ENCODE results near the gene CCDC88C. TPM values are rescaled to one million over a fixed set of nuclear protein-coding genes. Genes with fewer than 3 reads are reported as not detected.

The CCDC88C gene
- polyA plus RNA-seq, 2 of the 4 experiments (the other 2 are of a cell fraction): 2.9 to 3.7 TPM

DNA sequence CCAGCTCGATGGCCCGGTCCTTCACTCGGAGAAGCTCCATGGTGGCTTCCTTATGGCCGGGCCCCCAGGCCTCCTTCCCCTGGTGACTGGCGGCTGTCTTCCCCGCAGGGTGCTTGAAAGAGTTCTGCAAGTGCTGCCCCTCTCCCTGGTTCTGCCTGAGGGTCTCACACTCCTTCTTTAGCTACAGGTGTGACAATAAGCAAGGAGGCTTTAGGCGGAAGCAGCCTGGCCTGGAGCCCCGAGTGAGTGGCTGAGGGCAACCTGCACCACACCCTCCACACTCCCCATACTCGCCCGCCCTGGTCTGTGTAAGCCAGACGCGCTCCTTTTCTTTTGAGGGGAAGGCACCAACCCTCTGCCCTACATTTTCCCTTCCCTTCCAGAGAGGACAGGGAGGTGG, 110.6 kb downstream of the CCDC88C start:
- WGBS (ENCODE audit: missing lambda C conversion rate): 94% methylated on average over 12 of the region's 12 CpGs
- H3K4me3 ChIP-seq: no peak overlapping the region
- no peak overlapping the region for H3K4me2 ChIP-seq
- no peaks in the 10 kb centered on the region for H3K9me3 ChIP-seq
- TF ChIP-seq ZFP36 (IDR thresholded peaks at IDR 0.05; ENCODE audit: borderline replicate concordance, partially characterized antibody): no peak
- TF ChIP-seq MYC (IDR thresholded peaks at IDR 0.05; ENCODE audit: borderline replicate concordance, low read length): no peak
- TF ChIP-seq HMGXB4 (CRISPR knock-in tag; IDR thresholded peaks at IDR 0.05; ENCODE audit: borderline replicate concordance): no peak
- TF ChIP-seq HEYL (CRISPR knock-in tag; IDR thresholded peaks at IDR 0.05): no peak
- TF ChIP-seq GATA3 (IDR thresholded peaks at IDR 0.05; ENCODE audit: borderline replicate concordance): no peak
- no peak for TF ChIP-seq RAD21 (conservative IDR thresholded peaks at IDR 0.05 in 1 of 2, IDR thresholded peaks at IDR 0.05 in 1 of 2)
- no peak for TF ChIP-seq RNF2 (IDR thresholded peaks at IDR 0.05; ENCODE audit: borderline replicate concordance, low read depth)
- TF ChIP-seq POLR2AphosphoS2 (conservative IDR thresholded peaks at IDR 0.05; ENCODE audit: low read length): no peak
- no peak for TF ChIP-seq EP300 (IDR thresholded peaks at IDR 0.05)
- no peak for TF ChIP-seq KDM1A (IDR thresholded peaks at IDR 0.05; ENCODE audit: low read depth)
- TF ChIP-seq, protein P1, sequence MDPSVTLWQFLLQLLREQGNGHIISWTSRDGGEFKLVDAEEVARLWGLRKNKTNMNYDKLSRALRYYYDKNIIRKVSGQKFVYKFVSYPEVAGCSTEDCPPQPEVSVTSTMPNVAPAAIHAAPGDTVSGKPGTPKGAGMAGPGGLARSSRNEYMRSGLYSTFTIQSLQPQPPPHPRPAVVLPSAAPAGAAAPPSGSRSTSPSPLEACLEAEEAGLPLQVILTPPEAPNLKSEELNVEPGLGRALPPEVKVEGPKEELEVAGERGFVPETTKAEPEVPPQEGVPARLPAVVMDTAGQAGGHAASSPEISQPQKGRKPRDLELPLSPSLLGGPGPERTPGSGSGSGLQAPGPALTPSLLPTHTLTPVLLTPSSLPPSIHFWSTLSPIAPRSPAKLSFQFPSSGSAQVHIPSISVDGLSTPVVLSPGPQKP (IDR thresholded peaks at IDR 0.05; ENCODE audit: low read depth, low read length): no peak
- ChIA-PET CTCF (interaction anchor here (1.6 kb wide), 1 partner anchor 111 kb away, joined by 4 read pairs; no protein-coding TSS in a partner anchor), POLR2A (no interaction called here)
- ATAC-seq: no peak
- no peak for FAIRE-seq
- DNase-seq (ENCODE audit: low read depth in 1 of 2, low spot score in 1 of 2): no peak
- H3K4me1 ChIP-seq: no peaks in the 10 kb centered on the region
- H3K27ac ChIP-seq: no peak overlapping the region

DNA sequence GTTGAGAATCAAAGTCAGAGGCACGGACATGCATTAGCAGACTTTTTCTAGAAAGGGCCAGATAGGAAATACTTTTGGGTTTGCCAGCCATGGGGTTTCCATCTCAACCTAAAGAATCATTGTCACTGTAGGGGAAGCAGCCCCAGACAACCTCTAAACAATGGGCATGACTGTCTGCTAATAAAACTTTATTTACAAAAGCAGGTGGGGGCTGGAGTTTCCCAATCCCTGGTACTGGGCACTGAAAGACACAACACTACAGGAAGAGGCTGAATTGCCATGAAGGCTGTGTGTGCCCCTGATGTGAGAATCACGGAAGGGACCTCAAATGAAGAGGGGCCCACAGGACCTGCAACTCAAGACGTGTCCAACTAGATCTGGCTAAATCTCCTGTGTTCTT, 111.1 kb downstream of the CCDC88C start:
- ATAC-seq: no peak
- CTCF ChIA-PET: interaction anchor here (1.2 to 1.6 kb wide), 2 partner anchors 112 to 129 kb away, joined by 3 to 4 read pairs; no protein-coding TSS in a partner anchor
- WGBS (ENCODE audit: missing lambda C conversion rate): 89% methylated on average over 3 of the region's 3 CpGs
- H3K9me3 ChIP-seq: no peaks in the 10 kb centered on the region
- POLR2A ChIA-PET: no interaction called here
- no peak overlapping the region for H3K4me3 ChIP-seq
- H3K4me2 ChIP-seq: no peak overlapping the region
- FAIRE-seq: no peak
- no peaks in the 10 kb centered on the region for H3K4me1 ChIP-seq
- no peak overlapping the region for H3K27ac ChIP-seq
- TF ChIP-seq HOXB13 (CRISPR knock-in tag; IDR thresholded peaks at IDR 0.05; ENCODE audit: low read depth) (no peak), EP300 (IDR thresholded peaks at IDR 0.05) (no peak), CBX2 (IDR thresholded peaks at IDR 0.05; ENCODE audit: borderline replicate concordance, low read depth) (no peak)
- TF ChIP-seq, protein P1 (IDR thresholded peaks at IDR 0.05; ENCODE audit: low read depth, low read length): no peak
- DNase-seq (ENCODE audit: low read depth in 1 of 2, low spot score in 1 of 2): no peak

DNA sequence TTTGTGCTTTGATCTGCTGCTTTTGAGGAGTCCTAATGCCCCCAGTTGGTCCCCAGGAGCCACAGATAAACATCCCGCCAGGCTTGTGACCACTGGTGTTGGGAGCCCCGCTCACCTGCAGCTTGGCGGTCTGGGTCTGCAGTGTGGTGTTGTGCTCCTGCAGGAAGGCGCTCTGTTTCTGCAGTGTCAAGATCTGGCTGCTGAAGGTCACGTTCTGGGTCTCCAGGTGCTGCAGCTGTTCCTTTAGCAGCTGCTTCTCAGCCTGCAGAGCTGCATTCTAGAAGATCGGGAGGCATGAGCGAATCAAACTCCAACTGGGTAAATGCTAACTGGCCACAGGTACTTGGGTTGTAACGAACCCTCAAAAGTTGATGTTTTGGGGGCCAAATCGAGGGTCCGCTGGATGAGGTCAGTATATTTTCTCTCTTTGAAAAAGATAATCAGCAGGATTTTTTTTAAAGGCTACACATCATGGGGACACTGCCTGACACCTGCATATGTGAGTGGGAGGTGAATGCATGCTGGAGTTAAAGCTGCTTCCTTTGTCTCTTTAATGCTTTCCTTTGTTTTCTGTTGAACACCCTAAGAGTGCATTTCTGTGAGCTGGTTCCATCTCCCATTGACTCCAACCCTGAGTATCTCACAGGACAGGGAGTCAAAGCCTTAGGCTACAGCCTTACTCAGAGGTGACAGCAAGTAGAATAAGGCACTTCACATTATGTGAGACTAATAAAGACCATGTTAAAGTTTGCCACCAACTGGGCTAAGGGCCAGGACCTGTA, 111.8 kb downstream of the CCDC88C start:
- ATAC-seq (no peak), FAIRE-seq (no peak), DNase-seq (ENCODE audit: low read depth in 1 of 2, low spot score in 1 of 2) (no peak)
- TF ChIP-seq JUN (IDR thresholded peaks at IDR 0.05): no peak
- TF ChIP-seq PHF8 (IDR thresholded peaks at IDR 0.05; ENCODE audit: borderline replicate concordance, low read depth): no peak
- 87% methylated on average over 10 of the region's 10 CpGs for WGBS (ENCODE audit: missing lambda C conversion rate)
- H3K9me3 ChIP-seq: no peaks in the 10 kb centered on the region
- H3K4me2 ChIP-seq: no peak overlapping the region
- H3K27ac ChIP-seq: no peak overlapping the region
- CTCF ChIA-PET: interaction anchor here (0.9 to 1.6 kb wide), 4 partner anchors 8 to 129 kb away, joined by 3 to 4 read pairs (median 4); no protein-coding TSS in a partner anchor
- H3K4me1 ChIP-seq: no peaks in the 10 kb centered on the region
- no peak overlapping the region for H3K4me3 ChIP-seq
- POLR2A ChIA-PET: no interaction called here

Measured in A549 (cell line).